22Rv1 (cell line): ENCODE data around the gene RNLS.

Source experiments
- H3K27ac ChIP-seq: fragments of 450-650 bp; 2 replicates; pipeline ENCODE4 v1.5.1; 2017
- ZFX ChIP-seq: fragments of 450-650 bp; IDR thresholded peaks from 2 replicates; pipeline ENCODE4 v1.6.1; 2017; ENCODE audit warnings: antibody characterized with exemption, borderline replicate concordance
- TF ChIP-seq, protein P1 (sequence below): fragments of 450-650 bp; IDR thresholded peaks from 2 replicates; pipeline ENCODE4 v1.5.1; 2017; ENCODE audit warnings: mild to moderate bottlenecking

The RNLS gene

DNA sequence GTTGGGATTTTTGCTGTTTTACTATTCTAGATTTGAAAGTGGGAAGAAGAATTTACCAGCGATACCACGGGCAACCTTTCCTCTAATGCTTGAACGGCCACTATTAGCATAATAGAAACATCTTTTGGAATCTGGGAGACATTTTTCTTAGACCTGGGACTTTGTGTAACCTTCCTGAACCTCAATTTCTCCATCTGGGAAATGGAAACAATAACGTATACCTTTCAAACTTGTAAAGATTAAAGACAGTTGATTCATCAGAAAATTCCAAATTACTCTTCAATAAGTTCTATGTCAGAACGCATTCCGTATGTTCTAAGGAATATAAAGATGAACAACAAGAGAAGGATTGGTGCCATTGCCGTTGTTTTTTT is 453 bp upstream of the RNLS start:
- TF ChIP-seq ZFX = no peak
- TF ChIP-seq, protein P1, sequence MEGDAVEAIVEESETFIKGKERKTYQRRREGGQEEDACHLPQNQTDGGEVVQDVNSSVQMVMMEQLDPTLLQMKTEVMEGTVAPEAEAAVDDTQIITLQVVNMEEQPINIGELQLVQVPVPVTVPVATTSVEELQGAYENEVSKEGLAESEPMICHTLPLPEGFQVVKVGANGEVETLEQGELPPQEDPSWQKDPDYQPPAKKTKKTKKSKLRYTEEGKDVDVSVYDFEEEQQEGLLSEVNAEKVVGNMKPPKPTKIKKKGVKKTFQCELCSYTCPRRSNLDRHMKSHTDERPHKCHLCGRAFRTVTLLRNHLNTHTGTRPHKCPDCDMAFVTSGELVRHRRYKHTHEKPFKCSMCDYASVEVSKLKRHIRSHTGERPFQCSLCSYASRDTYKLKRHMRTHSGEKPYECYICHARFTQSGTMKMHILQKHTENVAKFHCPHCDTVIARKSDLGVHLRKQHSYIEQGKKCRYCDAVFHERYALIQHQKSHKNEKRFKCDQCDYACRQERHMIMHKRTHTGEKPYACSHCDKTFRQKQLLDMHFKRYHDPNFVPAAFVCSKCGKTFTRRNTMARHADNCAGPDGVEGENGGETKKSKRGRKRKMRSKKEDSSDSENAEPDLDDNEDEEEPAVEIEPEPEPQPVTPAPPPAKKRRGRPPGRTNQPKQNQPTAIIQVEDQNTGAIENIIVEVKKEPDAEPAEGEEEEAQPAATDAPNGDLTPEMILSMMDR = no peak
- no peak overlapping the region for H3K27ac ChIP-seq

DNA sequence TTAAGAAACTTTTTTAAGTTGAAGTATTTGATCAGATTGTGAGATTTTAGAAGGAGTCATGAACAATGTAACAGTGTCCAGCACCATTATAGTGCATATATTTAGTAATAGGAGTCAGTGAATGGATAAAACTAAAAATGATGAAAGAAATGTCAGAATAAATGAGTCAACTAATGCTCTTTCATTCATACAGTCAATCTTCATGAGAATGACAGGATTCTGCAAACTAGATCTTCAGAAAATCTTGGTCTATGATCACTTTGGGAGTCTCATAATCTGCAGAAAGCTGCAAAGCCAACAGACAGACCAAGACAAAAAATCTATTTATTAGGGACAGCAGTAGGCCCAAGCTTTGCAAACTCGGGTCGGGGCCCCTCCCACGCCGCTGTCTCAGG is 710 bp downstream of the RNLS start:
- TF ChIP-seq, protein P1 = no peak
- no peak for TF ChIP-seq ZFX
- no peak overlapping the region; the same call in 1 of the 2 replicates for H3K27ac ChIP-seq

DNA sequence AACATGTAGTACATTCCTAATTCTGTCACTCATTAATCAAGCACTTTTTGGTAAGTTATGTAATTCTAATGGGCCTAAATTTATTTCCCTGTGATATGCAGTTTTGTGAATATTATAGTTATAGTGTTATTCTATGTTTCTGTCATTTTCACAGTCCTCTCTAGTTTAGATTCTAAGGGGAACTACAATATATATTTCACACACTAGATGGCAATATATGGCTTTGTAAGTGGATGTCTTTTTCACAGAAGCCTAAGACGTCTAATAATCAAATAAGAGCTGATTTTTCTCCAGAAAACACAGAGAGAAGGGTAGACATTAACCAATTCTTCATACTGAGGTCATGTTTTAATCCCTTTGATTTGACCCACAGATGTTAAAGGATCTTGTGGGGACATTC is 18.0 kb downstream of the RNLS start:
- TF ChIP-seq, protein P1 = peak; percentile 64
- TF ChIP-seq ZFX = no peak
- H3K27ac ChIP-seq = no peak overlapping the region

DNA sequence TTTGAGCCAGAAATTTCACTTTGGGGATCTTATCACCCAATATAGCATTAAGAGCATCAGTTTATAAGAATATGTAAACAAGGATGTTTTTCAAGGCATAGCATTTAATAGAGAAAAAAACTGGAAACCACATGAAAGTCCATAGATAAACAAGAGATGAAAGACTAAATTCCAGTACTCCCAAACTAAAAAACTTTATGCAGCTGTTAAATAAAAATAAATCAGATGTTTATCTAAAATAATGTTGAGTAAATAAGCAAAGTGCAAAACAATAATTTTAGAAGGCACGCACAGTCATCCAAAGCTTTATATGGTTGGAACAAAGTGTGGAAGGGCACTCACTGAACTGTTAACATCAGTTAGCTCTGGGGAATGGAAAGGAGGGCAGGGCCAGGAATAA is 21.0 kb downstream of the RNLS start:
- H3K27ac ChIP-seq = no peak overlapping the region
- TF ChIP-seq, protein P1 = no peak
- no peak for TF ChIP-seq ZFX

DNA sequence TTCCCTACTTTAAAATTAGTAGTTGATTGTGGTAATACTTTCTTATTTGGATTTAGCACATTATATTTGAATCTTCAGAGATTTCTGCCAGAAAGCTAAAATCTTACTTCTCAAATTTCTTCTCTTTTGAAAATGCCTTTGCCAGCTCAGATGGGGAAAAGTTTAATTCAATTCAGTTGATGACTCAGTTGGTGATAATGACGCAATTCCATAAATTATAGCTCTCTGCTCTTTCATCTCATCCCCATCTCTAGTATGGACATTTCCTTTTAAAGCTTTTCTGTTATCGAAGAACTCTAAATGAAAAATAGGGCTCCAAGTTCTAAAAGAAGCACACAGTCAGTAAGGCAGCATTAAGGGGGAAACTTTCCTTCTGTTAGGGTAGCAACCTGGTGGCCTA is 25.5 kb downstream of the RNLS start:
- H3K27ac ChIP-seq = no peak overlapping the region
- TF ChIP-seq ZFX = no peak
- TF ChIP-seq, protein P1 = no peak

DNA sequence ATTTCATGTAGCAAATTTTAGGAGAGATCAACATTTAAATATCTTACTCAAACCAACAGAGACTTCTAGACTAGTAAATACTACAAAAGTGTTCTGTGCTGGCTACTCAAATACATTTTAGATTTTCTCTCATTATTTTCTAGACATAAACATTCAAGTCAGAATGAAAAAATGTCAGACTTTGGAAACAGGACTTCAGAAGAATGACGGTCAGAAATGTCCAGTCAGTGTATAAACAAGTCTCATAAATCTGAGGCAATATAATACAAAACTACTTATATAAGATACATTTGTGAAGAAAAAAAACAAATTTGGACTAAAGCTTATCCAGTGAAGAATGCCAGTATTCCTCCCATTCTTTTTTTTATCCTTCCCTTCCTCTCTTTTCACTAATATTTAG is 25.9 kb downstream of the RNLS start:
- TF ChIP-seq, protein P1 = no peak
- no peak for TF ChIP-seq ZFX
- no peak overlapping the region for H3K27ac ChIP-seq

DNA sequence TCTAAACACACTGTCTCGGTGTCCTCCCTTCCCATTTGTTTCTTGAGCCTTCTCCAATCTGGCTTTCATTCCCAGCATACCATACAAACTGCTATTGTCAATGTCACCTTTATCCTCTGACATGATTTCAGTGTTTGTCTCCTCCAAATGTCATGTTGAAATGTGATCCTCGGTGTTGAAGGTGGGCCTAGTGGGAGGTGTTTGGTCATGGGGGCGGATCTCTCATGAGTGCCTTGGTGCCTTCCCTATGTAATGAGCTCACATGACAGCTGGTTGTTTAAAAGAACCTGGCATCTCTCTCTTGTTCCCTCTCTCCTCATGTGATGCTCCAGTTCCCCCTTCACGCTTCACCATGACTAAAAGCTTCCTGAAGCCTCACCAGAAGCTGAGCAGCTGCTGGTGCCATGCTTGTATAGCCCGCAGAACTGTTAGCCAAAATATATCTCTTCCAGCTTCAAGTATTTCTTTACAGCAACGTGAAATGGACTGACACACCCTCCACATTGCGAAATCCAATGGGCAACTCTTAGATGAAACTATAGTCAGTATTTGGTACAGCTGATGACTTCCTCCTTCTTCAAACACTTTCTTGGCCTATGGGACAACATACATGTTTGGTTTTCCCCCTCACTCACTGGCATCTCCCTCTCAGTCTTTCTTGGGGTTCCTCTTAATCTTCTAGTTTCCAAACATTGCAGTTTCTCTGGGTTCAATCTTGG is 27.8 kb downstream of the RNLS start:
- TF ChIP-seq, protein P1 = no peak
- no peak for TF ChIP-seq ZFX
- no peak overlapping the region for H3K27ac ChIP-seq
